GM12872 (cell line): Measurements from ENCODE around the gene SMTN.

Experiments
- CTCF ChIP-seq: IDR thresholded peaks from 3 replicates; pipeline ENCODE4 v1.5.1; 2011; ENCODE audit warnings: low read depth, mild to moderate bottlenecking, low read length, moderate library complexity; ENCODE audit not compliant: insufficient read depth

The SMTN gene

GRCh38 chr22:31091106-31091975 lies 10.2 kb downstream of the SMTN start:
- TF ChIP-seq CTCF, result no peak

- no peak for TF ChIP-seq CTCF
Observed at GRCh38 chr22:31092161-31092560, 11.0 kb downstream of the SMTN start.

- no peak for TF ChIP-seq CTCF
Observed at GRCh38 chr22:31093086-31093850, 12.2 kb downstream of the SMTN start.

- TF ChIP-seq CTCF, result no peak
Observed at GRCh38 chr22:31094021-31094551, 13.0 kb downstream of the SMTN start.

- TF ChIP-seq CTCF, result no peak
Observed at GRCh38 chr22:31094741-31095140, 13.6 kb downstream of the SMTN start.

- no peak for TF ChIP-seq CTCF
Observed at GRCh38 chr22:31095637-31096249, 14.6 kb downstream of the SMTN start.
